A204.1 (cell line): Measurements from ENCODE around the gene RAB23.

ENCODE experiments used
- FAIRE-seq: peaks from 2 replicates; lab custom pipeline; 2012; peaks lifted over from hg19 to GRCh38; lab: Jason Lieb, UNC

Gene RAB23

GRCh38 chr6:57180596-57180995 lies 41.5 kb downstream of the RAB23 start:
- FAIRE-seq, result no peak

- no peak for FAIRE-seq
These were observed 44.4 kb downstream of the RAB23 start for GRCh38 chr6:57177545-57178265.

- FAIRE-seq, result no peak
These were observed 47.6 kb downstream of the RAB23 start for GRCh38 chr6:57174511-57174907.

GRCh38 chr6:57173886-57174510 lies 48.1 kb downstream of the RAB23 start:
- peak; percentile 49 for FAIRE-seq

- no peak for FAIRE-seq
These were observed 48.8 kb downstream of the RAB23 start for GRCh38 chr6:57173056-57173885.

- no peak for FAIRE-seq
These were observed 49.7 kb downstream of the RAB23 start, which contains the start of gene BAG2 for GRCh38 chr6:57172136-57173055. BAG2 (plus strand) TSS chr6:57172326; CDS start chr6:57172698, 372 bp downstream.

- FAIRE-seq, result no peak
These were observed 57.0 kb downstream of the RAB23 start for GRCh38 chr6:57165080-57165479.

GRCh38 chr6:57163956-57164355 lies 58.2 kb downstream of the RAB23 start:
- no peak for FAIRE-seq

- no peak for FAIRE-seq
These were observed 59.6 kb downstream of the RAB23 start for GRCh38 chr6:57162516-57162915.

GRCh38 chr6:57162028-57162427 lies 60.1 kb downstream of the RAB23 start:
- FAIRE-seq, result no peak

- no peak for FAIRE-seq
These were observed 63.0 kb downstream of the RAB23 start for GRCh38 chr6:57159127-57159526.

- no peak for FAIRE-seq
These were observed 63.4 kb downstream of the RAB23 start for GRCh38 chr6:57158658-57159057.

GRCh38 chr6:57147955-57148858 lies 73.9 kb downstream of the RAB23 start:
- no peak for FAIRE-seq

- FAIRE-seq, result no peak
These were observed 74.7 kb downstream of the RAB23 start for GRCh38 chr6:57147401-57147800.

- FAIRE-seq, result no peak
These were observed 78.4 kb downstream of the RAB23 start for GRCh38 chr6:57143690-57144089.

- FAIRE-seq, result no peak
These were observed 80.0 kb downstream of the RAB23 start for GRCh38 chr6:57142178-57142525.

GRCh38 chr6:57141451-57142177 lies 80.5 kb downstream of the RAB23 start:
- FAIRE-seq, result no peak

- FAIRE-seq, result no peak
These were observed 84.1 kb downstream of the RAB23 start for GRCh38 chr6:57138026-57138425.

GRCh38 chr6:57137350-57137749 lies 84.8 kb downstream of the RAB23 start:
- no peak for FAIRE-seq
